Gastrocnemius medialis (tissue), 4 donors: ENCODE measurements around the gene TDRD3.

Source experiments
- CTCF ChIP-seq, 5 experiments: fragments of 450-650 bp in 3 of 5; fragments of 200-600 bp in 2 of 5; sonication (generic) in 2 of 5; IDR thresholded peaks in 4 of 5; conservative IDR thresholded peaks in 1 of 5; 1 replicate in 4 of 5; 2 replicates in 1 of 5; pipeline ENCODE4 v1.5.1; 2016 to 2019; ENCODE audit warnings: antibody characterized with exemption in 5 of 5, mild to moderate bottlenecking in 3 of 5, moderate library complexity in 3 of 5
- POLR2A ChIP-seq, 2 donors: fragments of 450-650 bp; IDR thresholded peaks; one replicate each; pipeline ENCODE4 v1.6.1; 2017; ENCODE audit warnings: antibody characterized with exemption in 2 of 2, mild to moderate bottlenecking in 2 of 2, moderate library complexity in 2 of 2

- TF ChIP-seq CTCF (IDR thresholded peaks at IDR 0.05 in 4 of 5, conservative IDR thresholded peaks at IDR 0.05 in 1 of 5) (no peak), POLR2A (IDR thresholded peaks at IDR 0.05) (no peak)
Measured at GRCh38 chr13:60410299-60410698, 13.3 kb downstream of the TDRD3 start.
